Nephron progenitor cell (in vitro differentiated cells): ENCODE measurements around the gene POC5.
"Not testable (repeated sequence)": the region's sequence is repeated elsewhere in the genome, so short reads cannot be mapped to it uniquely, and the experiment has no call there.

Experiments used
- DNase-seq: peaks from one replicate; pipeline ENCODE4 v3.0.0; 2021
- H3K27ac Mint-ChIP-seq: 2 replicates; pipeline ENCODE4 v1.8.0; 2021; ENCODE audit warnings: mild to moderate bottlenecking, moderate library complexity, mixed read lengths
- H3K27me3 Mint-ChIP-seq: 2 replicates; pipeline ENCODE4 v1.8.0; 2021; ENCODE audit warnings: mild to moderate bottlenecking, low read depth, mixed read lengths; ENCODE audit not compliant: poor library complexity
- H3K36me3 Mint-ChIP-seq: 2 replicates; pipeline ENCODE4 v1.8.0; 2021; ENCODE audit warnings: low read depth, mixed read lengths
- H3K4me1 Mint-ChIP-seq: 2 replicates; pipeline ENCODE4 v1.8.0; 2021; ENCODE audit warnings: mixed read lengths
- H3K4me3 Mint-ChIP-seq: 2 replicates; pipeline ENCODE4 v1.8.0; 2021; ENCODE audit warnings: mild to moderate bottlenecking, moderate library complexity, mixed read lengths
- H3K9me3 Mint-ChIP-seq: 2 replicates; pipeline ENCODE4 v1.8.0; 2021; ENCODE audit warnings: mild to moderate bottlenecking, moderate library complexity, mixed read lengths
- CTCF ChIP-seq: fragments of 200-600 bp; sonication (generic); IDR thresholded peaks from 2 replicates; pipeline ENCODE4 v1.5.0; 2021; ENCODE audit warnings: antibody characterized with exemption

Gene POC5

DNA sequence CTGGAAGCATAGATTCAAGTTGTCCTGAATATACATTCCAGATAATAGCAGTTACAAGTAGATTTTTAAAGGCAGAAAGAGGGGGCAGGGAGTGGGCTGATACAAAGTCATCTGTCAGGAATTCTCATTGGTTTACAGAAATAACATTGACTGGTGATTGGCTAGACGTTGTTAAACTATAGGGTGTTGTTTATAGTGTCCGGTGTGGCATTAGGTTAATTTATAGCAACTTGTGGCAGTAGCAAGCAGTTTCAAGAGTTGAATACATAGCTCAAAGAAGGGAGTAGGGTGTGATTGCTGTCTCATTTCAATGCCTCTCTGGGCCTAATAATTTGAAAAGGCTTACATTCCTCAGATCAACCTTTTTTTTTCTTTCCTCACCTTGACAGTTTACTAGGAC is 10.7 kb upstream of the POC5 start:
- DNase-seq, result no peak
- TF ChIP-seq CTCF, result no peak
- Mint-ChIP-seq H3K36me3 (no peaks in the 10 kb centered on the region), H3K4me1 (peaks cover 10% of the 10 kb centered on the region), H3K27ac (no peak overlapping the region), H3K27me3 (peaks cover 3% of the 10 kb centered on the region), H3K9me3 (peaks cover 7% of the 10 kb centered on the region), H3K4me3 (no peak overlapping the region)

DNA sequence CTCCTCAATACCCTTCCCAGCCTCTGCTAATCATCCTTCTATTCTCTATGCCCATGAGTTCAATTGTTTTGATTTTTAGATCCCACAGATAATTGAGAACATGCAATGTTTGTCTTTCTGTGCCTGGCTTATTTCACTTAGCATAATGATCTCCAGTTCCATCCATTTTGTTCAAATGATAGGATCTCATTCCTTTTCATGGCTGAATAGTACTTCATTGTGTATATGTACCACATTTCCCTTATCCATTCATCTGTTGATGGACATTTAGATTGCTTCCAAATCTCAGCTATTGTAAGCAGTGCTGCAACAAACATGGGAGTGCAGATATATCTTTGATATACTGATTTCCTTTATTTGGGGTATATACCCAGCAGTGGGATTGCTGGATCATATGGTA is 9.0 kb upstream of the POC5 start:
- H3K27me3 Mint-ChIP-seq, H3K4me3 Mint-ChIP-seq, DNase-seq, H3K4me1 Mint-ChIP-seq, H3K27ac Mint-ChIP-seq, H3K9me3 Mint-ChIP-seq, H3K36me3 Mint-ChIP-seq: not testable (repeated sequence)

DNA sequence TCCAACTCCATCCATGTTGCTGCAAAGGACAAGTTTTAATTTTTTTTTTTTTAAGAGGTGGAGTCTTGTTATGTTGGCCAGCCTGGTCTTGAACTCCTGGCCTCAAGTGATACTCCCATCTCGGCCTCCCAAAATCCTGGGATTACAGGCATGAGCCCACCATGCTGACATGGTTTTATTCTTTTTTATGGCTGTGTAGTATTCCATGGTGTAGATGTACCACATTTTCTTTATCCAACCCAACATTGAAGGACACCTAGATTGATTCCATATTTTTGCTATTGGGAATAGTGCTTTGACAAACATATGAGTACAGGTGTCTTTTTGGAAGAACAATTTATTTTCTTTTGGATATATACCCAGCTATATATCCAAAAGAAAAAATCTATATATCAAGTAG is 6.1 kb upstream of the POC5 start:
- no peak for DNase-seq
- Mint-ChIP-seq H3K27ac (no peak overlapping the region), H3K4me1 (peaks cover 10% of the 10 kb centered on the region), H3K36me3 (no peaks in the 10 kb centered on the region), H3K27me3 (peaks cover 17% of the 10 kb centered on the region), H3K9me3 (peaks cover 3% of the 10 kb centered on the region), H3K4me3 (no peak overlapping the region)
- TF ChIP-seq CTCF, result no peak

DNA sequence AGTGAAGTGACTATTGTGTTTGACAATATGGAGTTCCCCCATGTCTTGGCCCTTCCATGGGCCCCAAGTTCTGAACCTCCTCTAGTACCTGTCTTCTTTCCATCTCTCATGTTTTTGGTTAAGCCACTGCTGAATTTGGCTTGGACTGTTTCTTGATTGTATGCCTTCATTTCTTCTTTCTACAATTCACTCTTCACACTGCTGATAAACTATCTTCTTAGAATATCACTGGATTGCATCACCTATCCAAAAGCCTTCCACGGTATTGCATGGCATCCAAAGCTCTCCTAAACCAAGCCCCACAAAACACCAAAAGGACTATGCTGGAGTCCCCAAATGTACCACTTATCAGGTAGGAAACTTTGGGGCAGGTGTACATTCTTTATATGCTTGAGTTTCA is 4.3 kb upstream of the POC5 start:
- no peak for TF ChIP-seq CTCF
- Mint-ChIP-seq H3K36me3 (no peaks in the 10 kb centered on the region), H3K27ac (no peak overlapping the region), H3K4me1 (peaks cover under 1% of the 10 kb centered on the region), H3K9me3 (peaks cover 6% of the 10 kb centered on the region), H3K4me3 (no peak overlapping the region), H3K27me3 (peaks cover 20% of the 10 kb centered on the region)
- DNase-seq, result no peak

DNA sequence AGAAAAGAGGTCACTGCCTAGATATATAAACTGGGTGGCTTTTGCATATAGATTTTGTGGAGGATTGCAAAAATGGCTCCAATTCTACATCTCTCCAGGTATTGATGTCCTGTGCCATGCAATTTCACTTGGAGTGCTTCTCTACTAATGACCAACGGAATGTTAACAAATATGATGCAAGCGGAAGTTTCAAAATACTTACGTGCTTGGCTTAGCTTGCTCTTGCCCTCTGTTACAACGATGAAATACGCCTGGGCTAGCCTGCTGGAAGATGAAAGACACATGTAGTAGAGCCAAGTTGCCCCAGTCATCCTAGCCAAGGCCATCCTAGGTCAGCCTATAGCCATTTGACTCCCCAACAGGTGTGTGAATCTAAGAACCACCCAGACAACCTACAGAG is 3.6 kb upstream of the POC5 start:
- Mint-ChIP-seq H3K36me3 (no peaks in the 10 kb centered on the region), H3K27ac (no peak overlapping the region), H3K9me3 (peaks cover 6% of the 10 kb centered on the region), H3K27me3 (peaks cover 20% of the 10 kb centered on the region), H3K4me3 (no peak overlapping the region), H3K4me1 (peaks cover 8% of the 10 kb centered on the region)
- no peak for DNase-seq
- TF ChIP-seq CTCF, result no peak

GRCh38 chr5:75716715-75717081 is 539 bp downstream of the POC5 start:
- Mint-ChIP-seq H3K4me3 (peak overlapping the region; percentile 99), H3K27me3 (peaks cover 12% of the 10 kb centered on the region), H3K9me3 (peaks cover 3% of the 10 kb centered on the region), H3K4me1 (peaks cover 22% of the 10 kb centered on the region), H3K36me3 (peaks cover 12% of the 10 kb centered on the region), H3K27ac (peak overlapping the region; percentile 99)
- peak; percentile 31 for DNase-seq
- TF ChIP-seq CTCF, result no peak
